IMR-90 (cell line): ENCODE data around the gene TMEM38B. TPM values are rescaled to one million over a fixed set of nuclear protein-coding genes. Genes with fewer than 3 reads are reported as not detected.

Experiments used
- ATAC-seq: fragments of 200-7000 bp; cut with Tn5 transposase; 2 replicates; pipeline ENCODE4 v1.9.1; 2020; ENCODE audit warnings: low read depth, mild to moderate bottlenecking, moderate library complexity
- BruUV-seq: library from RNA; stranded (reverse); fragments of 400-500 nt; replicated peaks from 2 replicates; lab custom pipeline; 2021; lab: Mats Ljungman, UMichigan
- CTCF ChIA-PET: fragments of 300-600 bp; formaldehyde crosslinking; extraction: SDS; loops from one replicate; lab custom pipeline; 2021; ENCODE audit warnings: antibody characterized with exemption; lab: Yijun Ruan, JAX
- POLR2A ChIA-PET: fragments of 300-600 bp; sonication (Branson Sonifier 250); formaldehyde crosslinking; loops from one replicate; lab custom pipeline; 2022; ENCODE audit warnings: antibody characterized with exemption; ENCODE audit not compliant: unreplicated experiment; lab: Charles Lee
- DNase-seq: peaks from one replicate; pipeline ENCODE4 v3.0.0; 2013
- H2AFZ ChIP-seq: replicated peaks from 2 replicates; pipeline ENCODE3; 2013; ENCODE audit warnings: low read length, mild to moderate bottlenecking; ENCODE audit not compliant: poor library complexity
- H2AK5ac ChIP-seq: 2 replicates; pipeline ENCODE4 v1.6.1; 2013; ENCODE audit warnings: low read depth, low read length, inconsistent platforms
- H2AK9ac ChIP-seq: replicated peaks from 2 replicates; pipeline ENCODE3; 2013; ENCODE audit warnings: mild to moderate bottlenecking, low read depth, low read length, moderate library complexity; ENCODE audit not compliant: poor library complexity
- H2BK120ac ChIP-seq: 2 replicates; pipeline ENCODE4 v1.6.1; 2013; ENCODE audit warnings: low read depth, low read length, inconsistent platforms
- H2BK15ac ChIP-seq: 3 replicates; pipeline ENCODE4 v1.6.1; 2013; ENCODE audit warnings: low read depth, low read length, inconsistent platforms
- H2BK20ac ChIP-seq: 2 replicates; pipeline ENCODE4 v1.6.1; 2013; ENCODE audit warnings: low read depth, mild to moderate bottlenecking, inconsistent platforms, low read length, moderate library complexity
- H2BK5ac ChIP-seq: 2 replicates; pipeline ENCODE4 v1.6.1; 2013; ENCODE audit warnings: mild to moderate bottlenecking, low read depth, low read length, inconsistent platforms; ENCODE audit not compliant: poor library complexity, severe bottlenecking
- H3K14ac ChIP-seq: replicated peaks from 2 replicates; pipeline ENCODE4 v1.6.1; 2013; ENCODE audit warnings: low read depth, low read length, inconsistent platforms
- H3K18ac ChIP-seq: 2 replicates; pipeline ENCODE4 v1.6.1; 2013; ENCODE audit warnings: low read depth, low read length, control low read depth
- H3K23ac ChIP-seq: 2 replicates; pipeline ENCODE4 v1.6.1; 2013; ENCODE audit warnings: low read depth, low read length, inconsistent platforms
- H3K27ac ChIP-seq: 2 replicates; pipeline ENCODE4 v1.5.1; 2013; ENCODE audit warnings: mild to moderate bottlenecking, control low read depth, low read length; ENCODE audit not compliant: insufficient read depth
- H3K27me3 ChIP-seq: 2 replicates; pipeline ENCODE4 v1.6.1; 2013; ENCODE audit warnings: low read length; ENCODE audit not compliant: control insufficient read depth, insufficient read depth
- H3K36me3 ChIP-seq: 2 replicates; pipeline ENCODE4 v1.6.1; 2013; ENCODE audit warnings: low read length, mixed read lengths; ENCODE audit not compliant: control insufficient read depth, insufficient read depth
- H3K4ac ChIP-seq: 2 replicates; pipeline ENCODE4 v1.6.1; 2013; ENCODE audit warnings: low read depth, low read length, inconsistent platforms
- H3K4me1 ChIP-seq: 2 replicates; pipeline ENCODE4 v1.6.1; 2013; ENCODE audit warnings: low read length, mixed read lengths; ENCODE audit not compliant: control insufficient read depth, insufficient read depth
- H3K4me2 ChIP-seq: 2 replicates; pipeline ENCODE4 v1.6.1; 2013; ENCODE audit warnings: low read depth, mild to moderate bottlenecking, control low read depth, low read length, moderate library complexity
- H3K4me3 ChIP-seq: 2 replicates; pipeline ENCODE4 v1.5.1; 2013; ENCODE audit warnings: low read depth, mild to moderate bottlenecking, control low read depth, low read length, moderate library complexity; ENCODE audit not compliant: insufficient read depth
- H3K56ac ChIP-seq: 2 replicates; pipeline ENCODE4 v1.6.1; 2013; ENCODE audit warnings: low read length, inconsistent platforms; ENCODE audit not compliant: insufficient read depth; ENCODE audit errors: extremely low read depth
- H3K79me1 ChIP-seq, 2 experiments: 2 replicates each; pipeline ENCODE4 v1.6.1; 2013; ENCODE audit warnings: low read length in 2 of 2, inconsistent platforms in 1 of 2, low read depth in 1 of 2
- H3K9ac ChIP-seq: 2 replicates; pipeline ENCODE4 v1.6.1; 2013; ENCODE audit warnings: low read depth, low read length, control low read depth
- H3K9me1 ChIP-seq: 2 replicates; pipeline ENCODE4 v1.6.1; 2013; ENCODE audit warnings: low read length, inconsistent platforms; ENCODE audit not compliant: insufficient read depth
- H3K9me3 ChIP-seq: 2 replicates; pipeline ENCODE4 v1.6.1; 2013; ENCODE audit warnings: low read length; ENCODE audit not compliant: control insufficient read depth, insufficient read depth
- H4K20me1 ChIP-seq: 2 replicates; pipeline ENCODE4 v1.6.1; 2013; ENCODE audit warnings: low read length, inconsistent platforms; ENCODE audit not compliant: insufficient read depth
- H4K5ac ChIP-seq: 2 replicates; pipeline ENCODE4 v1.6.1; 2013; ENCODE audit warnings: mild to moderate bottlenecking, low read depth, low read length, control low read depth
- H4K8ac ChIP-seq, 2 experiments: 2 replicates each; pipeline ENCODE4 v1.6.1; 2013; ENCODE audit warnings: low read depth in 2 of 2, low read length in 2 of 2, control low read depth in 1 of 2, inconsistent platforms in 1 of 2
- H4K91ac ChIP-seq: 2 replicates; pipeline ENCODE4 v1.6.1; 2013; ENCODE audit warnings: low read depth, low read length, inconsistent platforms; ENCODE audit not compliant: insufficient read depth
- BHLHE40 ChIP-seq: fragments of 150-350 bp; IDR thresholded peaks from 2 replicates; pipeline ENCODE4 v1.6.1; 2016; ENCODE audit warnings: mild to moderate bottlenecking, low read depth, low read length
- FOS ChIP-seq: fragments of 150-350 bp; IDR thresholded peaks from 2 replicates; pipeline ENCODE4 v1.6.1; 2016; ENCODE audit warnings: low read depth, low read length
- MAFK ChIP-seq: IDR thresholded peaks from 2 replicates; pipeline ENCODE4 v1.6.1; 2012; ENCODE audit warnings: low read depth, low read length, improper control_type of control experiment
- MAZ ChIP-seq: IDR thresholded peaks from 2 replicates; pipeline ENCODE4 v1.6.1; 2012; ENCODE audit warnings: low read depth, mild to moderate bottlenecking, low read length, improper control_type of control experiment, moderate library complexity, borderline replicate concordance
- MXI1 ChIP-seq: IDR thresholded peaks from 2 replicates; pipeline ENCODE4 v1.6.1; 2012; ENCODE audit warnings: low read depth, mild to moderate bottlenecking, low read length, moderate library complexity, borderline replicate concordance
- NFE2L2 ChIP-seq: fragments of 150-350 bp; IDR thresholded peaks from 2 replicates; pipeline ENCODE4 v1.6.1; 2016; ENCODE audit warnings: low read depth, mild to moderate bottlenecking, low read length
- POLR2A ChIP-seq: IDR thresholded peaks from 2 replicates; pipeline ENCODE4 v1.6.1; 2012; ENCODE audit warnings: mild to moderate bottlenecking, low read depth, low read length
- RAD21 ChIP-seq: IDR thresholded peaks from 2 replicates; pipeline ENCODE4 v1.6.1; 2012; ENCODE audit warnings: low read length, improper control_type of control experiment
- RFX5 ChIP-seq: IDR thresholded peaks from 2 replicates; pipeline ENCODE4 v1.8.0; 2012; ENCODE audit warnings: low read depth, mild to moderate bottlenecking, low read length, moderate library complexity
- SMC3 ChIP-seq: fragments of 150-350 bp; IDR thresholded peaks from 2 replicates; pipeline ENCODE4 v1.6.1; 2016; ENCODE audit warnings: low read depth, mild to moderate bottlenecking, antibody characterized with exemption, low read length, moderate library complexity
- WGBS, 2 experiments: methylation state at CpG; one replicate each; pipeline versions ENCODE4 v1.1.5 to v1.1.7; 2013; ENCODE audit warnings: missing lambda C conversion rate in 2 of 2; ENCODE audit not compliant: insufficient read length in 1 of 2; ENCODE audit errors: extremely low coverage in 2 of 2; 5-methylcytosine and 5-hydroxymethylcytosine counted together
- dilution Hi-C: fragments of 300-500 bp; cut with HindIII; formaldehyde crosslinking; loops from one replicate; pipeline ENCODE4 v1.14.3; 2018; ENCODE audit warnings: low sequenced_read_pairs; ENCODE audit not compliant: unreplicated experiment
- in situ Hi-C: fragments of 300-500 bp; cut with MboI; formaldehyde crosslinking; loops from 3 replicates; pipeline ENCODE4 v1.14.3; 2019; ENCODE audit warnings: low sequenced_read_pairs, inconsistent platforms, mixed read lengths
- intact Hi-C: fragments of 100-400 bp; cut with micrococcal nuclease; formaldehyde crosslinking; loops from 2 replicates; pipeline ENCODE4 v1.10.0; 2022
- polyA plus RNA-seq, 3 experiments: library from polyadenylated mRNA; depleted of rRNA; stranded (reverse); fragments of >200 nt; gene quantifications; 2 replicates each; pipeline ENCODE4 v1.2.3, GENCODE V29; 2012; ENCODE audit warnings: low replicate concordance in 1 of 3
- total RNA-seq: library from RNA; depleted of rRNA; stranded (reverse); fragments of >200 nt; gene quantifications from 2 replicates; pipeline ENCODE4 v1.2.3, GENCODE V29; 2012
- TF ChIP-seq, protein P1 (sequence below): fragments of 150-350 bp; IDR thresholded peaks from 2 replicates; pipeline ENCODE4 v1.6.1; 2016; ENCODE audit warnings: low read depth, mild to moderate bottlenecking, low read length, moderate library complexity, borderline replicate concordance
- TF ChIP-seq, protein P2 (sequence below): fragments of 150-350 bp; IDR thresholded peaks from 2 replicates; pipeline ENCODE4 v1.6.1; 2017; ENCODE audit warnings: mild to moderate bottlenecking, antibody characterized with exemption, low read length, low read depth

Gene TMEM38B
- total and polyA plus RNA-seq, 2 of the 4 experiments (the other 2 are of a cell fraction): 3.3 to 11.5 TPM

DNA sequence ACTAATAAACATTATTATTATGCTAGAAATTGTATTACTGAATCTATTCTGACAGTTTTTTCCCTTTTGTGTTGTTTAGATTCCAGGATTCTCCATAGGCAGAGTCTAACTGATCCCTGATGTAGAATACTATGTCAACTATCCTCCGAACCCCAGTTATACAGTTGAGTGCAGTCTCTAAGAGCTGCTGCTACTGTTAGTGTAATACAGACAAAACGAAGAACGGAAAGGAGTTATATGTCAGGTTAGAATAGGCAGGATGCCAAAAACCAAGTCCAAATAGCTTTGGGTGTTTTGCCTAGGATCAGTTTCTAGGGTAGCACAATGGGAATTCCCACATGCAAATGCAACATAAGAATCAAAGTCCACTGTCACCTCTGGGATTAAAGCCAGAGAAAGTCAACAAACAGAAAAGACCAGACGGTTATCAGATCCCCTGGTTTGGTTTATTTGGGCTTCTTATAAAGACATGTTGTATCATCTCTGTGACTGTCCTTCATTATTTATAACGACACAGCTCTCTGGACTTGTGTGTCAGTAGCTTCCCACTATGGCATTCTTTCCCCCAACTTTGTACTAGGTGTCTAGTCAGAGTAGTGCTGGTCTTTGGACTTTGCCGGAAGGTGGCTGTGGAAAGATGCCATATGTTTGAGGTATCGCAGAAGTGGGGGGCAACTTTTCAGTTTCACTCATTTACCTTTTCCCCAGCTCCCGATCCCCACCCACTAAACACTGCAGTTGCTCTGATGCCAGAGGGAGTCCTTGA, 14.9 kb upstream of the TMEM38B start:
- no peaks in the 10 kb centered on the region for H3K9me1 ChIP-seq
- DNase-seq (no peak), ATAC-seq (no peak)
- no peak overlapping the region for H3K27ac ChIP-seq
- H3K36me3 ChIP-seq: no peaks in the 10 kb centered on the region
- H2AK5ac ChIP-seq: no peak overlapping the region
- in situ Hi-C loops (no loop called here), dilution Hi-C loops (no loop called here), intact Hi-C loops (no loop called here)
- no peaks in the 10 kb centered on the region for H3K4me1 ChIP-seq
- no peak overlapping the region for H2BK120ac ChIP-seq
- TF ChIP-seq NFE2L2 (no peak), MAFK (no peak), FOS (no peak), BHLHE40 (no peak), RFX5 (no peak), POLR2A (no peak), MAZ (no peak), SMC3 (no peak), MXI1 (no peak), RAD21 (no peak)
- TF ChIP-seq, protein P1, sequence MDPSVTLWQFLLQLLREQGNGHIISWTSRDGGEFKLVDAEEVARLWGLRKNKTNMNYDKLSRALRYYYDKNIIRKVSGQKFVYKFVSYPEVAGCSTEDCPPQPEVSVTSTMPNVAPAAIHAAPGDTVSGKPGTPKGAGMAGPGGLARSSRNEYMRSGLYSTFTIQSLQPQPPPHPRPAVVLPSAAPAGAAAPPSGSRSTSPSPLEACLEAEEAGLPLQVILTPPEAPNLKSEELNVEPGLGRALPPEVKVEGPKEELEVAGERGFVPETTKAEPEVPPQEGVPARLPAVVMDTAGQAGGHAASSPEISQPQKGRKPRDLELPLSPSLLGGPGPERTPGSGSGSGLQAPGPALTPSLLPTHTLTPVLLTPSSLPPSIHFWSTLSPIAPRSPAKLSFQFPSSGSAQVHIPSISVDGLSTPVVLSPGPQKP: no peak
- TF ChIP-seq, protein P2, sequence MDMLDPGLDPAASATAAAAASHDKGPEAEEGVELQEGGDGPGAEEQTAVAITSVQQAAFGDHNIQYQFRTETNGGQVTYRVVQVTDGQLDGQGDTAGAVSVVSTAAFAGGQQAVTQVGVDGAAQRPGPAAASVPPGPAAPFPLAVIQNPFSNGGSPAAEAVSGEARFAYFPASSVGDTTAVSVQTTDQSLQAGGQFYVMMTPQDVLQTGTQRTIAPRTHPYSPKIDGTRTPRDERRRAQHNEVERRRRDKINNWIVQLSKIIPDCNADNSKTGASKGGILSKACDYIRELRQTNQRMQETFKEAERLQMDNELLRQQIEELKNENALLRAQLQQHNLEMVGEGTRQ: no peak
- H4K20me1 ChIP-seq: no peaks in the 10 kb centered on the region
- no peak overlapping the region for H3K18ac ChIP-seq
- no peak overlapping the region for H2AFZ ChIP-seq
- H2BK5ac ChIP-seq: no peak overlapping the region
- WGBS, 2 experiments: no CpG with 5 or more reads among the region's 8 CpGs
- H3K4ac ChIP-seq: no peak overlapping the region
- H4K91ac ChIP-seq: no peak overlapping the region
- no peak overlapping the region for H3K23ac ChIP-seq
- no peak overlapping the region for H4K5ac ChIP-seq
- no peak overlapping the region for H3K4me2 ChIP-seq
- no TSS peak for BruUV-seq
- no peak overlapping the region for H4K8ac ChIP-seq
- H3K14ac ChIP-seq: no peak overlapping the region
- POLR2A ChIA-PET: no interaction called here
- H3K27me3 ChIP-seq: peaks cover 7% of the 10 kb centered on the region
- no peak overlapping the region for H3K9ac ChIP-seq
- no peaks in the 10 kb centered on the region for H3K79me1 ChIP-seq
- no peak overlapping the region for H2AK9ac ChIP-seq
- H3K56ac ChIP-seq: no peak overlapping the region
- no peak overlapping the region for H2BK20ac ChIP-seq
- no peak overlapping the region for H2BK15ac ChIP-seq
- CTCF ChIA-PET: no interaction called here
- no peak overlapping the region for H3K4me3 ChIP-seq
- H3K9me3 ChIP-seq: no peaks in the 10 kb centered on the region
